WTC11 (cell line): Measurements from ENCODE around the gene F2RL2. TPM values are rescaled to one million over a fixed set of nuclear protein-coding genes. Genes with fewer than 3 reads are reported as not detected.

Experiments
- ATAC-seq: fragments of 200-7000 bp; cut with Tn5 transposase; 2 replicates; pipeline ENCODE4 v1.10.0; 2021; ENCODE audit warnings: mild to moderate bottlenecking, moderate library complexity
- CTCF ChIA-PET: fragments of 300-600 bp; sonication (Branson Sonifier 250); formaldehyde crosslinking; loops from one replicate; lab custom pipeline; 2021; ENCODE audit warnings: antibody characterized with exemption; lab: Charles Lee
- POLR2A ChIA-PET: fragments of 350-600 bp; sonication (Branson Sonifier 250); formaldehyde crosslinking; loops from one replicate; lab custom pipeline; 2021; ENCODE audit warnings: antibody characterized with exemption; lab: Charles Lee
- DNase-seq: peaks from one replicate; pipeline ENCODE4 v3.0.0; 2021; ENCODE audit warnings: low spot score
- H3K27ac Mint-ChIP-seq: 2 replicates; pipeline ENCODE4 v1.8.0; 2021; ENCODE audit warnings: mixed read lengths
- H3K27me3 Mint-ChIP-seq: 2 replicates; pipeline ENCODE4 v1.8.0; 2021; ENCODE audit warnings: low read depth, mild to moderate bottlenecking, moderate library complexity, mixed read lengths
- H3K36me3 Mint-ChIP-seq: 2 replicates; pipeline ENCODE4 v1.8.0; 2021; ENCODE audit warnings: mixed read lengths
- H3K4me1 Mint-ChIP-seq: 2 replicates; pipeline ENCODE4 v1.8.0; 2022; ENCODE audit warnings: mixed read lengths
- H3K4me3 Mint-ChIP-seq: 2 replicates; pipeline ENCODE4 v1.8.0; 2021; ENCODE audit warnings: mild to moderate bottlenecking, moderate library complexity, mixed read lengths
- H3K9me3 Mint-ChIP-seq: 2 replicates; pipeline ENCODE4 v1.8.0; 2021; ENCODE audit warnings: mixed read lengths
- ARID4B ChIP-seq: sonication (generic); formaldehyde crosslinking; IDR thresholded peaks from 2 replicates; pipeline ENCODE4 v1.8.0; 2023; ENCODE audit warnings: missing genetic modification reagents, mild to moderate bottlenecking, borderline replicate concordance
- CREM ChIP-seq: sonication (generic); formaldehyde crosslinking; IDR thresholded peaks from 2 replicates; pipeline ENCODE4 v1.8.1; 2022; ENCODE audit warnings: mild to moderate bottlenecking, missing genetic modification reagents, moderate library complexity
- ESRRA ChIP-seq: sonication (generic); formaldehyde crosslinking; IDR thresholded peaks from 2 replicates; pipeline ENCODE4 v1.8.1; 2022; ENCODE audit warnings: mild to moderate bottlenecking, missing genetic modification reagents, borderline replicate concordance
- HMGXB4 ChIP-seq: sonication (generic); formaldehyde crosslinking; IDR thresholded peaks from 2 replicates; pipeline ENCODE4 v1.8.1; 2023; ENCODE audit warnings: mild to moderate bottlenecking, moderate library complexity, missing genetic modification reagents
- IRF1 ChIP-seq: sonication (generic); formaldehyde crosslinking; IDR thresholded peaks from 2 replicates; pipeline ENCODE4 v1.8.0; 2023; ENCODE audit warnings: missing genetic modification reagents
- IRF2 ChIP-seq: sonication (generic); formaldehyde crosslinking; IDR thresholded peaks from 2 replicates; pipeline ENCODE4 v1.8.0; 2022; ENCODE audit warnings: low read depth, missing genetic modification reagents, borderline replicate concordance
- MXD4 ChIP-seq: fragments of 250-450 bp; sonication (Bioruptor Pico); IDR thresholded peaks from 2 replicates; pipeline ENCODE4 v1.8.0; 2021; ENCODE audit warnings: mild to moderate bottlenecking, moderate library complexity, borderline replicate concordance
- NR3C1 ChIP-seq: sonication (generic); formaldehyde crosslinking; conservative IDR thresholded peaks from 2 replicates; pipeline ENCODE4 v1.8.1; 2023; ENCODE audit warnings: low read depth, mild to moderate bottlenecking, missing genetic modification reagents
- OVOL2 ChIP-seq: fragments of 250-450 bp; sonication (Bioruptor Pico); IDR thresholded peaks from 2 replicates; pipeline ENCODE4 v1.9.0; 2021; ENCODE audit warnings: mild to moderate bottlenecking, borderline replicate concordance
- SMAD4 ChIP-seq: sonication (generic); formaldehyde crosslinking; IDR thresholded peaks from 2 replicates; pipeline ENCODE4 v1.8.0; 2022; ENCODE audit warnings: mild to moderate bottlenecking, missing genetic modification reagents
- TEAD1 ChIP-seq: sonication (generic); formaldehyde crosslinking; IDR thresholded peaks from 2 replicates; pipeline ENCODE4 v1.8.0; 2022; ENCODE audit warnings: mild to moderate bottlenecking, missing genetic modification reagents
- ZNF317 ChIP-seq: sonication (generic); formaldehyde crosslinking; IDR thresholded peaks from 2 replicates; pipeline ENCODE4 v1.8.1; 2023; ENCODE audit warnings: low read depth, mild to moderate bottlenecking, moderate library complexity, missing genetic modification reagents, borderline replicate concordance
- ZNF396 ChIP-seq: fragments of 250-450 bp; sonication (Bioruptor Pico); IDR thresholded peaks from 2 replicates; pipeline ENCODE4 v1.8.0; 2021; ENCODE audit warnings: mild to moderate bottlenecking, moderate library complexity, borderline replicate concordance
- ZNF416 ChIP-seq: fragments of 250-450 bp; sonication (Bioruptor Pico); IDR thresholded peaks from 2 replicates; pipeline ENCODE4 v1.9.0; 2021; ENCODE audit warnings: mild to moderate bottlenecking, inconsistent platforms
- total RNA-seq: library from RNA; stranded (reverse); gene quantifications from 3 replicates; pipeline ENCODE4 v1.2.3, GENCODE V29; 2021
- TF ChIP-seq, protein P1 (sequence below): sonication (generic); formaldehyde crosslinking; IDR thresholded peaks from 2 replicates; pipeline ENCODE4 v1.8.1; 2022; ENCODE audit warnings: mild to moderate bottlenecking, missing genetic modification reagents, moderate library complexity, borderline replicate concordance
- TF ChIP-seq, protein P2 (sequence below): sonication (generic); formaldehyde crosslinking; IDR thresholded peaks from 2 replicates; pipeline ENCODE4 v1.8.1; 2022; ENCODE audit warnings: missing genetic modification reagents, borderline replicate concordance
- TF ChIP-seq, protein P3 (sequence below): sonication (generic); formaldehyde crosslinking; IDR thresholded peaks from 2 replicates; pipeline ENCODE4 v1.8.0; 2023; ENCODE audit warnings: mild to moderate bottlenecking, missing genetic modification reagents
- TF ChIP-seq, protein P4 (sequence below): sonication (generic); formaldehyde crosslinking; IDR thresholded peaks from 2 replicates; pipeline ENCODE4 v1.8.1; 2023; ENCODE audit warnings: mild to moderate bottlenecking, missing genetic modification reagents, moderate library complexity

The F2RL2 gene
- total RNA-seq, 1 experiment from 2014 or later = not detected

- TF ChIP-seq, protein P1, sequence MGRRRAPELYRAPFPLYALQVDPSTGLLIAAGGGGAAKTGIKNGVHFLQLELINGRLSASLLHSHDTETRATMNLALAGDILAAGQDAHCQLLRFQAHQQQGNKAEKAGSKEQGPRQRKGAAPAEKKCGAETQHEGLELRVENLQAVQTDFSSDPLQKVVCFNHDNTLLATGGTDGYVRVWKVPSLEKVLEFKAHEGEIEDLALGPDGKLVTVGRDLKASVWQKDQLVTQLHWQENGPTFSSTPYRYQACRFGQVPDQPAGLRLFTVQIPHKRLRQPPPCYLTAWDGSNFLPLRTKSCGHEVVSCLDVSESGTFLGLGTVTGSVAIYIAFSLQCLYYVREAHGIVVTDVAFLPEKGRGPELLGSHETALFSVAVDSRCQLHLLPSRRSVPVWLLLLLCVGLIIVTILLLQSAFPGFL = no peak
- TF ChIP-seq, protein P2, sequence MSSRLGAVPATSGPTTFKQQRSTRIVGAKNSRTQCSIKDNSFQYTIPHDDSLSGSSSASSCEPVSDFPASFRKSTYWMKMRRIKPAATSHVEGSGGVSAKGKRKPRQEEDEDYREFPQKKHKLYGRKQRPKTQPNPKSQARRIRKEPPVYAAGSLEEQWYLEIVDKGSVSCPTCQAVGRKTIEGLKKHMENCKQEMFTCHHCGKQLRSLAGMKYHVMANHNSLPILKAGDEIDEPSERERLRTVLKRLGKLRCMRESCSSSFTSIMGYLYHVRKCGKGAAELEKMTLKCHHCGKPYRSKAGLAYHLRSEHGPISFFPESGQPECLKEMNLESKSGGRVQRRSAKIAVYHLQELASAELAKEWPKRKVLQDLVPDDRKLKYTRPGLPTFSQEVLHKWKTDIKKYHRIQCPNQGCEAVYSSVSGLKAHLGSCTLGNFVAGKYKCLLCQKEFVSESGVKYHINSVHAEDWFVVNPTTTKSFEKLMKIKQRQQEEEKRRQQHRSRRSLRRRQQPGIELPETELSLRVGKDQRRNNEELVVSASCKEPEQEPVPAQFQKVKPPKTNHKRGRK (CRISPR knock-in tag) = no peak
- TF ChIP-seq IRF1 (CRISPR knock-in tag) (no peak), SMAD4 (CRISPR knock-in tag) (no peak)
Measured at GRCh38 chr5:76657091-76657490, 33.9 kb upstream of the F2RL2 start (continued).

DNA sequence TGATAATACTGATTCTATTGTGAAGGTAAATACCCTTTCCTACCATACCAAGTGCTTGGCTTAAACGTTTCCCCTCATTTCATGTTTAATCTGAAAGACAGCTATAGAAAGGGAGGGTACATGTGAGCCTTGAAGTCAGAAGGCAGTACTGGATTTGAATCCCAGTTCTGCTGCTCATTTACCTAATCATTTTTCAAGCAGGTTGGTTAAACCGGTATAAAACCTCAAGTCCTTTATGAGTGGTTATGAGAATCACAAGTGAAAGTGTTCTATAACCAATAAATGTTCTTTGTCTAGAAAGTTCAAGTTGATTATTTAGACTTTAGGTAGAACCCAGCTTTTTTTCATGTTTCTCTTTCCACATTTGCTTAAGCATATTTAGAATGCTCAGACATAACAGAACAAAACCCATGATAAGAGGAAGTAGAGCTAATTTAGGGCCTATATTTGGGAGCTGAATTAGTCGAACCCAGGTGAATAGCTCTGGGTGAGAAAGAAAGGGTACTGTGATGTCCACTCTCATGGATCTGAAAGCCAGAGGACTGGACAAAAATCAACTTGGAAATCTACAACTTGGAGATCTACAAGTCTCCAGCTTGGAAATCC is 29.7 kb upstream of the F2RL2 start:
- H3K27me3 Mint-ChIP-seq = no peaks in the 10 kb centered on the region
- H3K27ac Mint-ChIP-seq = no peak overlapping the region
- no peak for ATAC-seq
- H3K36me3 Mint-ChIP-seq = peaks cover 30% of the 10 kb centered on the region
- H3K4me3 Mint-ChIP-seq = no peak overlapping the region
- CTCF ChIA-PET = interaction anchor here (1.2 to 1.4 kb wide), 2 partner anchors 107 to 122 kb away, joined by 3 to 5 read pairs; no protein-coding TSS in a partner anchor
- TF ChIP-seq, protein P3, sequence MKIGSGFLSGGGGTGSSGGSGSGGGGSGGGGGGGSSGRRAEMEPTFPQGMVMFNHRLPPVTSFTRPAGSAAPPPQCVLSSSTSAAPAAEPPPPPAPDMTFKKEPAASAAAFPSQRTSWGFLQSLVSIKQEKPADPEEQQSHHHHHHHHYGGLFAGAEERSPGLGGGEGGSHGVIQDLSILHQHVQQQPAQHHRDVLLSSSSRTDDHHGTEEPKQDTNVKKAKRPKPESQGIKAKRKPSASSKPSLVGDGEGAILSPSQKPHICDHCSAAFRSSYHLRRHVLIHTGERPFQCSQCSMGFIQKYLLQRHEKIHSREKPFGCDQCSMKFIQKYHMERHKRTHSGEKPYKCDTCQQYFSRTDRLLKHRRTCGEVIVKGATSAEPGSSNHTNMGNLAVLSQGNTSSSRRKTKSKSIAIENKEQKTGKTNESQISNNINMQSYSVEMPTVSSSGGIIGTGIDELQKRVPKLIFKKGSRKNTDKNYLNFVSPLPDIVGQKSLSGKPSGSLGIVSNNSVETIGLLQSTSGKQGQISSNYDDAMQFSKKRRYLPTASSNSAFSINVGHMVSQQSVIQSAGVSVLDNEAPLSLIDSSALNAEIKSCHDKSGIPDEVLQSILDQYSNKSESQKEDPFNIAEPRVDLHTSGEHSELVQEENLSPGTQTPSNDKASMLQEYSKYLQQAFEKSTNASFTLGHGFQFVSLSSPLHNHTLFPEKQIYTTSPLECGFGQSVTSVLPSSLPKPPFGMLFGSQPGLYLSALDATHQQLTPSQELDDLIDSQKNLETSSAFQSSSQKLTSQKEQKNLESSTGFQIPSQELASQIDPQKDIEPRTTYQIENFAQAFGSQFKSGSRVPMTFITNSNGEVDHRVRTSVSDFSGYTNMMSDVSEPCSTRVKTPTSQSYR (CRISPR knock-in tag) = no peak
- TF ChIP-seq TEAD1 (no peak), OVOL2 (CRISPR knock-in tag) (no peak), IRF1 (CRISPR knock-in tag) (no peak), ZNF396 (CRISPR knock-in tag) (no peak)
- TF ChIP-seq, protein P4, sequence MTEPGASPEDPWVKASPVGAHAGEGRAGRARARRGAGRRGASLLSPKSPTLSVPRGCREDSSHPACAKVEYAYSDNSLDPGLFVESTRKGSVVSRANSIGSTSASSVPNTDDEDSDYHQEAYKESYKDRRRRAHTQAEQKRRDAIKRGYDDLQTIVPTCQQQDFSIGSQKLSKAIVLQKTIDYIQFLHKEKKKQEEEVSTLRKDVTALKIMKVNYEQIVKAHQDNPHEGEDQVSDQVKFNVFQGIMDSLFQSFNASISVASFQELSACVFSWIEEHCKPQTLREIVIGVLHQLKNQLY = no peak
- TF ChIP-seq, all 79 proteins: peak for 0
- peaks cover 23% of the 10 kb centered on the region for H3K9me3 Mint-ChIP-seq
- 0 out of 2 replicates have a peak, but pooled peaks cover 3% of the 10 kb centered on the region for H3K4me1 Mint-ChIP-seq
- POLR2A ChIA-PET = no interaction called here
- DNase-seq = no peak

- Mint-ChIP-seq H3K4me1 (no peaks in the 10 kb centered on the region), H3K4me3 (no peak overlapping the region), H3K27ac (no peak overlapping the region), H3K9me3 (peaks cover 31% of the 10 kb centered on the region), H3K36me3 (peaks cover 41% of the 10 kb centered on the region), H3K27me3 (no peaks in the 10 kb centered on the region)
- ChIA-PET POLR2A (no interaction called here), CTCF (no interaction called here)
- DNase-seq (no peak), ATAC-seq (no peak)
- TF ChIP-seq IRF2 (CRISPR knock-in tag) (no peak), ARID4B (no peak), HMGXB4 (CRISPR knock-in tag) (no peak), CREM (CRISPR knock-in tag) (no peak), ZNF416 (no peak), NR3C1 (CRISPR knock-in tag) (no peak), ESRRA (CRISPR knock-in tag) (no peak), MXD4 (CRISPR knock-in tag) (no peak), ZNF317 (CRISPR knock-in tag) (no peak)
Measured at GRCh38 chr5:76649140-76649539, 25.9 kb upstream of the F2RL2 start.
